ENCODE data around the gene ADAM22. TPM values are rescaled to one million over a fixed set of nuclear protein-coding genes. Genes with fewer than 3 reads are reported as not detected.

The ADAM22 gene
- total RNA-seq, 4 donors from 2014 or later, result 3.6 to 8.6 (median 5.1) TPM

GRCh38 chr7:87984088-87984487 is 50.0 kb downstream of the ADAM22 start:
- no peaks in the 10 kb centered on the region for H3K9me3 ChIP-seq
- H3K4me3 ChIP-seq, result no peak overlapping the region
- DNase-seq (ENCODE audit: low spot score in 2 of 2), result no peak
- no peaks in the 10 kb centered on the region for H3K27me3 ChIP-seq
- H3K4me1 ChIP-seq, result no peaks in the 10 kb centered on the region
- no peaks in the 10 kb centered on the region for H3K36me3 ChIP-seq
- H3K27ac ChIP-seq, result no peak overlapping the region
- TF ChIP-seq EP300 (IDR thresholded peaks at IDR 0.05) (no peak), POLR2A (IDR thresholded peaks at IDR 0.05) (no peak), CTCF (IDR thresholded peaks at IDR 0.05) (no peak)
- 96 to 99% methylated on average over 3 of the region's 3 CpGs for WGBS, 2 donors

GRCh38 chr7:87993269-87993668 is 59.2 kb downstream of the ADAM22 start:
- no peak overlapping the region for H3K27ac ChIP-seq
- H3K4me1 ChIP-seq, result no peaks in the 10 kb centered on the region
- no peak for TF ChIP-seq EP300 (IDR thresholded peaks at IDR 0.05)
- no peak for TF ChIP-seq POLR2A (IDR thresholded peaks at IDR 0.05)
- no peak for TF ChIP-seq CTCF (IDR thresholded peaks at IDR 0.05)
- no peaks in the 10 kb centered on the region for H3K9me3 ChIP-seq
- no peaks in the 10 kb centered on the region for H3K36me3 ChIP-seq
- no peaks in the 10 kb centered on the region for H3K27me3 ChIP-seq
- no peak overlapping the region for H3K4me3 ChIP-seq
- DNase-seq (ENCODE audit: low spot score in 2 of 2), result no peak

- Histone ChIP-seq H3K27ac (no peak overlapping the region), H3K36me3 (no peaks in the 10 kb centered on the region), H3K4me1 (peaks cover 0 to 7% (median 0%) of the 10 kb centered on the region in 4 donors), H3K4me3 (no peak overlapping the region), H3K9me3 (no peaks in the 10 kb centered on the region), H3K27me3 (no peaks in the 10 kb centered on the region)
- TF ChIP-seq CTCF (IDR thresholded peaks at IDR 0.05), result no peak
- no peak for TF ChIP-seq EP300 (IDR thresholded peaks at IDR 0.05)
- DNase-seq (ENCODE audit: low spot score in 2 of 2), result no peak
- WGBS, 2 donors, result 33 to 39% methylated on average over 1 of the region's 1 CpG
These were observed 65.2 kb downstream of the ADAM22 start for GRCh38 chr7:87999261-87999660.

GRCh38 chr7:88001744-88002530 is 67.9 kb downstream of the ADAM22 start:
- no peak for TF ChIP-seq POLR2A (IDR thresholded peaks at IDR 0.05)
- no peak for TF ChIP-seq CTCF (IDR thresholded peaks at IDR 0.05)
- TF ChIP-seq EP300 (IDR thresholded peaks at IDR 0.05), result no peak
- no peaks in the 10 kb centered on the region for H3K27me3 ChIP-seq
- no peak for DNase-seq (ENCODE audit: low spot score in 2 of 2)
- 86 to 89% methylated on average over 6 of the region's 6 CpGs for WGBS, 2 donors
- no peak overlapping the region for H3K4me3 ChIP-seq
- no peaks in the 10 kb centered on the region for H3K9me3 ChIP-seq
- H3K27ac ChIP-seq, result peak overlapping the region in 1 of 4 donors; percentile 17
- H3K4me1 ChIP-seq, result peaks cover 0 to 7% (median 0%) of the 10 kb centered on the region in 4 donors
- H3K36me3 ChIP-seq, result no peaks in the 10 kb centered on the region

- Histone ChIP-seq H3K4me1 (peaks cover 0 to 7% (median 0%) of the 10 kb centered on the region in 4 donors), H3K27me3 (no peaks in the 10 kb centered on the region), H3K9me3 (no peaks in the 10 kb centered on the region), H3K4me3 (no peak overlapping the region), H3K27ac (peak overlapping the region in 2 of 4 donors; percentile 5 to 17), H3K36me3 (no peaks in the 10 kb centered on the region)
- TF ChIP-seq POLR2A (IDR thresholded peaks at IDR 0.05), result no peak
- no peak for TF ChIP-seq CTCF (IDR thresholded peaks at IDR 0.05)
- TF ChIP-seq EP300 (IDR thresholded peaks at IDR 0.05), result no peak
- no peak for DNase-seq (ENCODE audit: low spot score in 2 of 2)
These were observed 68.6 kb downstream of the ADAM22 start for GRCh38 chr7:88002617-88003016.
